ENCODE data around the gene TMPRSS4.

TMPRSS4 gene

GRCh38 chr11:118129471-118130172 lies 52.7 kb downstream of the TMPRSS4 start:
- no peak overlapping the region for H3K27ac Mint-ChIP-seq
- no peak overlapping the region for H3K4me3 Mint-ChIP-seq
- H3K27me3 Mint-ChIP-seq, result peaks cover 26 to 29% of the 10 kb centered on the region in 2 donors
- H3K9me3 Mint-ChIP-seq, result no peaks in the 10 kb centered on the region
- no peak for DNase-seq
- ATAC-seq (replicated peaks), result no peak
- no peaks in the 10 kb centered on the region for H3K4me1 Mint-ChIP-seq (ENCODE audit: low read depth in 2 of 2)
- no peaks in the 10 kb centered on the region for H3K36me3 Mint-ChIP-seq (ENCODE audit: insufficient read depth)

- no peak overlapping the region for H3K4me3 Mint-ChIP-seq
- ATAC-seq (replicated peaks) (no peak), DNase-seq (no peak)
- peaks cover 38 to 44% of the 10 kb centered on the region in 2 donors for H3K27me3 Mint-ChIP-seq
- no peaks in the 10 kb centered on the region for H3K36me3 Mint-ChIP-seq (ENCODE audit: insufficient read depth)
- H3K4me1 Mint-ChIP-seq (ENCODE audit: low read depth in 2 of 2), result peaks cover 0 to 1% of the 10 kb centered on the region in 2 donors
- H3K27ac Mint-ChIP-seq, result no peak overlapping the region
- H3K9me3 Mint-ChIP-seq, result no peaks in the 10 kb centered on the region
Observed at GRCh38 chr11:118132385-118133151, 55.7 kb downstream of the TMPRSS4 start.

GRCh38 chr11:118133816-118134215 lies 56.9 kb downstream of the TMPRSS4 start:
- H3K4me1 Mint-ChIP-seq (ENCODE audit: low read depth in 2 of 2), result peaks cover 0 to 1% of the 10 kb centered on the region in 2 donors
- ATAC-seq (replicated peaks), result no peak
- no peaks in the 10 kb centered on the region for H3K36me3 Mint-ChIP-seq (ENCODE audit: insufficient read depth)
- H3K27me3 Mint-ChIP-seq, result peaks cover 45 to 49% of the 10 kb centered on the region in 2 donors
- no peak overlapping the region for H3K4me3 Mint-ChIP-seq
- no peak for DNase-seq
- no peaks in the 10 kb centered on the region for H3K9me3 Mint-ChIP-seq
- peak overlapping the region in 1 of 2 donors; percentile 39 for H3K27ac Mint-ChIP-seq

DNA sequence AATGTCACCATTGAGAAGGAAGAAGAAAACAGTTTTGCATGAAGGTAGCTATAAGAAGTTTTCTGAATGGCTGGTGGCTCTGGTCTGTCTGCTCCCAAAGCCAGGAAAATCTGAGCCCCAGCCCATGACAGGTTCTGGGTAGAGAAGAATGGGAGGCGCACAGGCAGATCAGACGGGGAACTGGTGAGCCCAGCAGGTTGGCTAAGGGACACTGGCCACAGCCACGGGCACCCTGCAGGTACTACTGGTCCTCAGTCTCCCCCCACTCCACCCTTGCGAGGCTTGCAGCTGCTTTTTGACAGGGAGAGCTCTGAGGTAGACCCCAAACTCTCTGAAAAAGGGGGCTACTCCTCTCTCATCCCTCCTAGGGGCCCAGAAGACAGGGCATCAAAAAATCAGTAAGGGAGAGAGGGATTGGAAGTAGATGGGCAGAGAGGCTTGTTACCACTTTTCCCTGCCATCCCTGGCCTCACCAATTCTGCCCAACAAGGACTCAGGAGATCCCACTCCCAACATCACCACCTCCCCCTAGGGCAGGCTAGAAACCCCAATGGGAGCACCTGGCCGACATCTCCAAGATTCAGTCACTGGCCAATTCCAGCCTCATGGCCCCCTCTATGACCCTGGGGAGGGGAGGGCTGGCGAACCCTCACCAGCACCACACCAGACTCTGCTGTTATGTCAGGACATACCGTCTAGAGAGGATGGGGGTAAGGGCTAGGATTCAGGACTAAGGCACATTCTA lies 58.3 kb downstream of the TMPRSS4 start:
- Mint-ChIP-seq H3K4me1 (ENCODE audit: low read depth in 2 of 2) (peaks cover 0 to 1% of the 10 kb centered on the region in 2 donors), H3K36me3 (ENCODE audit: insufficient read depth) (no peaks in the 10 kb centered on the region), H3K4me3 (no peak overlapping the region), H3K27me3 (peaks cover 46 to 54% of the 10 kb centered on the region in 2 donors), H3K27ac (no peak overlapping the region), H3K9me3 (no peaks in the 10 kb centered on the region)
- no peak for ATAC-seq (replicated peaks)
- no peak for DNase-seq

DNA sequence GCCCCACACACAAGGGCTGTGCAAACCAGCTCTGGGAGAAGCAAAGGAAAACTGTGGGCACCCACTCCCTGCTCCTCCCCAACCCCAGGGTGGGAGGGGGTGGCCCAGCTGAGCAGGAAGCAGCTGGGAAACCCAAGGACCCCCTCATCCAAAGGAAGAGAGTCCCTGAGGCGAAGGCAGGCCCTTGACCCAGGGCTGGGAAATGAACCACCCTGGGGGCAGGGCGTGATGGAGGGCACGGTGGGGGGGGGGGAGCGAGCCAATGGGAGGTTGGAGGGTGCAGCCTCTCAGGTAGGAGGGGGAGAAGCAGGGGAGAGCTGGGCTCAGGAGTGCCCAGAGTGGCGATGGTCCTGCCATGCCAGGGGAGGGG lies 58.9 kb downstream of the TMPRSS4 start:
- DNase-seq, result no peak
- Mint-ChIP-seq H3K27ac (no peak overlapping the region), H3K4me1 (ENCODE audit: low read depth in 2 of 2) (peaks cover 0 to 1% of the 10 kb centered on the region in 2 donors), H3K4me3 (no peak overlapping the region), H3K9me3 (no peaks in the 10 kb centered on the region), H3K36me3 (ENCODE audit: insufficient read depth) (no peaks in the 10 kb centered on the region), H3K27me3 (peaks cover 48 to 59% of the 10 kb centered on the region in 2 donors)
- ATAC-seq (replicated peaks), result no peak

GRCh38 chr11:118136341-118136740 lies 59.5 kb downstream of the TMPRSS4 start:
- ATAC-seq (replicated peaks) (no peak), DNase-seq (no peak)
- H3K4me3 Mint-ChIP-seq, result no peak overlapping the region
- H3K27me3 Mint-ChIP-seq, result peaks cover 49 to 65% of the 10 kb centered on the region in 2 donors
- H3K9me3 Mint-ChIP-seq, result no peaks in the 10 kb centered on the region
- no peaks in the 10 kb centered on the region for H3K36me3 Mint-ChIP-seq (ENCODE audit: insufficient read depth)
- H3K27ac Mint-ChIP-seq, result no peak overlapping the region
- peaks cover 0 to 1% of the 10 kb centered on the region in 2 donors for H3K4me1 Mint-ChIP-seq (ENCODE audit: low read depth in 2 of 2)

GRCh38 chr11:118136801-118137200 lies 59.9 kb downstream of the TMPRSS4 start:
- H3K4me1 Mint-ChIP-seq (ENCODE audit: low read depth in 2 of 2), result peaks cover 0 to 1% of the 10 kb centered on the region in 2 donors
- DNase-seq (no peak), ATAC-seq (replicated peaks) (no peak)
- no peaks in the 10 kb centered on the region for H3K9me3 Mint-ChIP-seq
- no peak overlapping the region for H3K27ac Mint-ChIP-seq
- H3K36me3 Mint-ChIP-seq (ENCODE audit: insufficient read depth), result no peaks in the 10 kb centered on the region
- H3K4me3 Mint-ChIP-seq, result no peak overlapping the region
- peaks cover 54 to 70% of the 10 kb centered on the region in 2 donors for H3K27me3 Mint-ChIP-seq

DNA sequence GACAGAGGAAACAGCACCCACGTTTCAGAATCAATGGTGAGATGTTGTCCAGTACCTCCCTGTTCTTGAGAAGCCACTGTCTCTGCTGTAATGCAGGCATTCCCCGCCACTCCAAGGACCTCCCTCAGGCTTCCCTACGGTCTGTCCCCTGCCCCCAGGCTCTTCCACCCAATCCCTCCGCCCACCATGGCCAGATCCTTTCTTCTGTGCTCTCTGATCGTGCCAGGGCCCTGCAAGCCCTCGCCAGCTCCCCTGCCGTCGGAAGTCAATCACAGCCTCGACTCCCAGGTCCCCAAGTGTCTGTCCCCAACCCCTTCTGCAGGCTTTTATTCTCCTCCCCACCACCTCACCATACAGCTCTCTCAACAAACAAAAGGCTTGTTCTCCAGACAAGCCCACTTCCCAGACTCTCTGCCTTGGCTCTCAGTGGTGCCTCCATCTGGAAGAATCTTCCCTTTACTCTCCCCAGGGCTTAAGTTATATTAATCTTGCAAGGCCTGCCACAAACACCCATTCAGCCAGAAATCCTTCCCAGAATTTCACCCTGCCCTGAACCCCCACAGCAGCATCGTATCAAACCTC lies 62.1 kb downstream of the TMPRSS4 start:
- Mint-ChIP-seq H3K9me3 (no peaks in the 10 kb centered on the region), H3K27ac (no peak overlapping the region), H3K4me1 (ENCODE audit: low read depth in 2 of 2) (peaks cover 0 to 1% of the 10 kb centered on the region in 2 donors), H3K36me3 (ENCODE audit: insufficient read depth) (no peaks in the 10 kb centered on the region), H3K4me3 (no peak overlapping the region), H3K27me3 (peaks cover 72 to 78% of the 10 kb centered on the region in 2 donors)
- DNase-seq, result no peak
- no peak for ATAC-seq (replicated peaks)

GRCh38 chr11:118139578-118139977 lies 62.7 kb downstream of the TMPRSS4 start:
- Mint-ChIP-seq H3K27ac (no peak overlapping the region), H3K4me3 (no peak overlapping the region), H3K36me3 (ENCODE audit: insufficient read depth) (no peaks in the 10 kb centered on the region), H3K27me3 (peaks cover 72 to 78% of the 10 kb centered on the region in 2 donors), H3K9me3 (no peaks in the 10 kb centered on the region), H3K4me1 (ENCODE audit: low read depth in 2 of 2) (peaks cover 0 to 1% of the 10 kb centered on the region in 2 donors)
- ATAC-seq (replicated peaks), result no peak
- DNase-seq, result no peak

- Mint-ChIP-seq H3K9me3 (no peaks in the 10 kb centered on the region), H3K4me1 (ENCODE audit: low read depth in 2 of 2) (peaks cover 4 to 9% of the 10 kb centered on the region in 2 donors), H3K4me3 (no peak overlapping the region), H3K36me3 (ENCODE audit: insufficient read depth) (no peaks in the 10 kb centered on the region), H3K27ac (no peak overlapping the region), H3K27me3 (peaks cover 67 to 71% of the 10 kb centered on the region in 2 donors)
- no peak for ATAC-seq (replicated peaks)
- DNase-seq, result no peak
Observed at GRCh38 chr11:118142081-118142480, 65.2 kb downstream of the TMPRSS4 start.

DNA sequence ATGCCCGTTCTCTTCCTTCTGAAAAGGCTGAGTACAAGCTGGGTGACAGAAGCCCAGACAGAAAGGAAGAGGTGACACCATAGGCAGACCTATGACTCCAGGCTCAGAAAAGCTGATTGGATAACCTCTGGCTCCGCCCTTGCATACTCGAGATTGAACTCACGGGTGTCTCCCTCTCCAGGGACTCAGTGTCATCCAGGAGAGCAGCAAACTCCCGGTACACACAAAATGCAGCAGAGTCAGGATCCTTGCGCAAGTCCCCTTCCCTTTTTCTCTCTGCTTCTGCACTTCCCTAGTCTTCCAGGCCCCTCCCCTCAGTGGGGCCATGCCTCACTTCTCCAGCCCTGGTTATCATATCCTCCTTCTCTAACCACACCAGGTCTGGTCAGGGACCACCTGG lies 65.9 kb downstream of the TMPRSS4 start:
- DNase-seq, result no peak
- no peaks in the 10 kb centered on the region for H3K36me3 Mint-ChIP-seq (ENCODE audit: insufficient read depth)

DNA sequence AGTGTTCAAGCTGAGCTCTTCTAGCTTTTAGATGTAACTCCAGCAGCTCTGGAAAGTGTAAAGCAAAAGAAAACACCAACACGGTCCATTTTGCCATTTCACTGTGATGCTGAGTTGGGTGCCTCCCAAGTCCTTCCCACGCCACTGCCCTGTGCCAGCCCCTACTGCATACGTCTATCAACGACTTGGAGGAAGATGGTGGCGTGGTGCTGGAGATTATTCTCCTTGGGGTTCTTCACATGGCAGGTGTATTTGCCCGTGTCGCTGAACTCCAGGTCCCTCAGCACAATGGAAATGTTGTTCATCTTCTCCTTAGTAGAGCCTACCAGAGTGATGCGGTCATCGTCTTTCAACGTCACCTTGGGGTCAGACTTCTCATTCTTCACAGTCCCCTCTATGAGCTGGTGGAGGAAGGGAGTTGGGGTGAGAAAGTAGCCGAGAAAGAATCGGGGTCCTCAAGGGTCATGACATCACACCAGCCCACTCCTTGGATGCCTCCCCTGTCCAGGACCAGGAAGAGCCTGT lies 66.8 kb downstream of the TMPRSS4 start:
- Mint-ChIP-seq H3K9me3 (no peaks in the 10 kb centered on the region), H3K36me3 (ENCODE audit: insufficient read depth) (no peaks in the 10 kb centered on the region), H3K4me1 (ENCODE audit: low read depth in 2 of 2) (peaks cover 4 to 9% of the 10 kb centered on the region in 2 donors), H3K27ac (no peak overlapping the region), H3K27me3 (peaks cover 61 to 73% of the 10 kb centered on the region in 2 donors), H3K4me3 (no peak overlapping the region)
- ATAC-seq (replicated peaks), result no peak
- DNase-seq, result no peak

More for the DNA sequence above, 65.9 kb downstream of the TMPRSS4 start:
- no peak for ATAC-seq (replicated peaks)
- Mint-ChIP-seq H3K4me1 (ENCODE audit: low read depth in 2 of 2) (peaks cover 4 to 9% of the 10 kb centered on the region in 2 donors), H3K27me3 (peaks cover 67 to 73% of the 10 kb centered on the region in 2 donors), H3K9me3 (no peaks in the 10 kb centered on the region), H3K4me3 (no peak overlapping the region), H3K27ac (no peak overlapping the region)
